GM18867 (cell line): ENCODE measurements around the gene FAM184A.

ENCODE experiments used
- ATAC-seq: cut with Tn5 transposase; IDR thresholded peaks from one replicate; pipeline ENCODE4 v1.9.1; 2021; ENCODE audit warnings: mild to moderate bottlenecking, moderate library complexity; ENCODE audit not compliant: unreplicated experiment

FAM184A gene

DNA sequence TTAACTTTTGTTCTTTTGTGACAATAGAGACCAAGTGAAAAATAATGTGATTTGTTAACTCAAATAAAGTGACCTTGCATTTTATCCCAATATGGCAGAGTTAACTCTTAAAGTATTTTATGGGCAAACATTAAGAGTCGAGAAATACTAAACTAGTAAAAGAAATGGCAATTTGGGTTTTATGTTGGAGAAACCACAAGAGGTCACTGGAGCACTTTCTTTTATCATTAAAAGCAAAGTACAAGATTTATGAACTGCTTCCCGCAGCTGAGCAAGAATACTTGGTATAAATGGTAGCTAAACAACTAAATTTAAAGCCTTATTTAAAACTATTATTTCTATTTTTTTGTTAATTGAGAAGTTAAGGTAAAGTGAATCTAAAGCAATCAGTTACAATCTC is 110.0 kb downstream of the FAM184A start:
- ATAC-seq = peak; percentile 55

DNA sequence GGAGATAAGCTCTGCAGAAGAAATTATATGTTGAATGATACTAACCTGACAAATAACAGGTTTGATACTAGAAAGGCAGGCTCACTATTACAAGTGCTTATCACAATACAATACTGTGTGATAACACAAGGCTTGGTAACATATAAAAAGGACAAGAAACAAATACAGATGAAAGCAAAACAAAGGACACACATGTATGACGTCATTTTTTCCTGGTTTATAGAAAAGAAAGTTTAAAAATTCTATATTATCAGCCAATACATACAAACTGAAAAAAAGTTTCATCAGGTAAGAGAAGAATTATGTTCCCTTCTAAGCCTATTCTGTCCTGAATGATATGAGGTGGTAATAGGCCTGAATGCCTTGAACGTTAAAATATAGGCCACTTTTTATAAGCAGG is 111.2 kb downstream of the FAM184A start:
- ATAC-seq = no peak

DNA sequence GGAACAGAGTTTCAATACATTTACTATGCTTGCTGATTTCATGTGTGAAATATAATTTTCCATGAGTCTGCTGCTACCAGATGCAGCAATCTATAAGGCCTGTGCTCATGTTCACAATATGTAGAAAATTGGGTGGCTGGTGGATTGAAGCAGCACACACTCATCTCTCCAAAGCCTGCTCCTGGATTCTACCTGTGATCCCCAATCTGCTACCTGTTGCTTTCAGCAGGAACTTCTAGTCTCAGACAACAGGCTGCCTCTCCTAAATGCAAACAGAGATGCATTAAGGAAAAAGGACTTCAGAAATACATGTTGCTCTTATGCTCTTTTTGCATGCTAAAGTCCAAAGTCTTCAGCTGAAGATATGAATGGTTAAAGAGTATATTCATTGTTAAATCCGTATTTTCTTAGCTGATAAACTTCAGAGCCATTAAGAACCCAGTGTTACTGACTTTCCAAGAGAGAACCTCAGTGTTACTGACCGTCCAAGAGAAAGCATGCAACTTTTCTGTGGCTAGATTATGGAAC is 112.6 kb downstream of the FAM184A start:
- ATAC-seq = no peak

DNA sequence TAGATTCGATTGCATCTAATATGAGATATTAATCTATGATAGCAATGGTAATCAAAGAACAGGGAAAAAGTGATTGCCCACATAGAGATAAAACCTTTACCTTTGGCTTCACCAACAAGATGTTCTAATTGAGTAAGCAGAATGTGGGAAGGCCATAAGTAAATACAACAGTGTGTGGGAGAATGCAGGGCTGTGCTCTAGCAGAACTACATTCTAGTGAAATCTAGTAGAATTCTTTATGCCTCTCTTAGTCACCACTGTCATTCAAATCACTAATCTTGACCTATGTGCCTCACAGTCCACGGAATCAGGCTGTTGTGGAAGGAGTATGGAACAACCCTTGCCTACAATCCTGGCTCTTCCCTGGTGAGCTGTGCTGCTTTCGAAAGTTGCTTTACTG is 113.1 kb downstream of the FAM184A start:
- ATAC-seq = no peak

DNA sequence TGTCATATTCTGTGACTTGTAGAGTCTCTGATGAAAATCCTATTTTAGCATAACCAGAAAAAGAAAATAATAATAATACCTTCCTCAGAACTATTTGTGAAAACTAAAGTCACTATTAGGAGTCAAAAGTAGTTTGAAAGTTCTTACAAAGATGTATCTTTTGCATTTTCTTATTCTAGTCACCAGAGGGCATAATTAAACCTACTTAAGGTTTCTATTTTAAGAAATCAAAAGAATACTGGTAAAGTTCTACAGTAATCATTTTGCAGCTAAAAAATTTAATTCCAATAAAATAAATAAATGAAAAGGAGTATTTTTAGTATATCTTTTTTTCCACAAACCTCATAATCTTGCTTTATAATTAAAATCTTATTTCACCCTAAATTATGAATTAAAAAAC is 115.5 kb downstream of the FAM184A start:
- ATAC-seq = no peak

DNA sequence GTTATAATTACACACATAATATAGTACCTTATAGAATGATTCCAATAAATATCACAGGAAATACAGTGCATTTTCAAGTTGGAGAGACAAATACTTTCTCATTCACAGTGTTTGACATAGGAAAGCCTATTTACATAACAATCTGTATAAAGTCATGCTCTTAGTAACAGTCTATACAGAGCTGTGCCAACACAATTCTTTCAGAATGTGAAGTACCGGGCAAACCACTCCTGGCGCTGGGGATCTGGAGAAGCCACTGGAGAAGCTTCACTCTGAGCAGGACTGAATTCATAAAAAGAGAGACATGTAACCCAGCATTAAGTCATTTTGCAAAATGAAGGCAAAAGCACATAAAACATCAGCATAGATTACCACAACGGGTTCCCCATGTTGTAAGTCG is 118.6 kb downstream of the FAM184A start:
- ATAC-seq = no peak

DNA sequence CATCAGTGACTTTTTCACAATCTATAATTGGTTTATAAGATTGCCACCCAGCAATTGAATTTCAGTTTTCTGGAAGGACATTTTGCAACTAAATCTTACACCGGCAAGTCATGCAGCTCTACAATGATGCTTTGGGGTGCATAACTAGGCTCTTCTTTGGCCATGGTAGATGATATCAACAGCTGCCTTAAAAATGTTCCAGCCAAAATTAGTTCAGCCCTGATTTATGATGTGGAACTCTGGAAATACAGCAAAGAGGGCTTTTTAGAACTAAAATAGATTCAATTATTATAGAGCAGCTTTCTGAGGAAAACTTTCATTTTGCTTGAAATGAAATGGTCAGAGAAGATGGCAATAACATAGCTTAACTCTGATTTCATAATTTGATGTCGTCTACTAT is 125.1 kb downstream of the FAM184A start:
- ATAC-seq = no peak

DNA sequence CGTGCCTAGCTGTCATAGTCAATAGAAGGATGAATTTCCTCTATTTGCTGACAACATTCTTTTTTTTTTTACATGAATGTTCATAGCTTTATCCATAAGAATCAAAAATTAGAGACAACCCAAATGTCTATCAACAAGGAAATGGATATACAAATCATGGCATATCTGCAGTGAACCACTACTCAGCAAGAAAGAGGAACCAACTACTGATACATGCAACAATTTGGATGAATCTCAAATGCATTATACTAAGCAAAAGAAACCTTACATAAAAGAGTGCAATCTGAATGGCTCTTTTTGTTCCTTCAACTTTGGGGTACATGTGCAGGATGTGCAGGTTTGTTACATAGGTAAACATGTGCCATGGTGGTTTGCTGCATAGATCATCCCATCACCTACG is 125.8 kb downstream of the FAM184A start:
- no peak for ATAC-seq

DNA sequence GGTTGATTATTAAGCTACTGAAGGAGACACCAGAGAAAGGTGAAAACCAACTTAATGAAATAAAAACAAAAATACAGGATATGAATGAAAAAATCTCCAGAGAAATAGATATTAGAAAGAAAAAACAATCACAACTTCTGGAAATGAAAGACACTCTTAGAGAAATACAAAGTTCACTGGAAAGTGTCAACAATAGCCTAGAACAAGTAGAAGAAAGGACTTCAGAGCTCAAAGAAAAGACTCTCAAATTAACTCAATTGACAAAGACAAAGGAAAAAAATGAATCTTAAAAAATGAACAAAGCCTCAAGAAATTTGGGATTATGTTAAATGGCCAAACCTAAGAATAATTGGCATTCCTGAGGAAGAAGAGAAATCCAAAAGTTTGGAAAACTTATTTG is 133.2 kb downstream of the FAM184A start:
- no peak for ATAC-seq

DNA sequence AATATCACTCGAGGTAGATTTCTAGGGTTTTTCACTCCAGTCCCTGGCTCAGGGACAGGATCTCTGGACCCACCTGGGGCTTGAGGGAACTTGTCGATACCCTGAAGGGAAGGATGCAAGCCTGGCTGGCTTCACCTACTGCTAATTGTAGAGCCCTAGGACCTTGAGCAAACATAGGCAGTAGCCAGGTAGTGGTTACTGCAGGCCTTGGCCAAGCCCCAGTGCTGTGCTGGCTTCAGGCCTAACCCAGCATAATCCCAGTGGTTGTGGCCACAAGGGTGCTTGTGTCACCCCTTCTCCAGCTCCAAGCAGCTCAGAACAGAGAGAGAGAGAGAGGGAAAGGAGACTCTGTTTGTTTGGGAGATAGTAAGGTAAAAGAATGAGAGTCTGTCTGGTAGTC is 137.7 kb downstream of the FAM184A start:
- no peak for ATAC-seq

DNA sequence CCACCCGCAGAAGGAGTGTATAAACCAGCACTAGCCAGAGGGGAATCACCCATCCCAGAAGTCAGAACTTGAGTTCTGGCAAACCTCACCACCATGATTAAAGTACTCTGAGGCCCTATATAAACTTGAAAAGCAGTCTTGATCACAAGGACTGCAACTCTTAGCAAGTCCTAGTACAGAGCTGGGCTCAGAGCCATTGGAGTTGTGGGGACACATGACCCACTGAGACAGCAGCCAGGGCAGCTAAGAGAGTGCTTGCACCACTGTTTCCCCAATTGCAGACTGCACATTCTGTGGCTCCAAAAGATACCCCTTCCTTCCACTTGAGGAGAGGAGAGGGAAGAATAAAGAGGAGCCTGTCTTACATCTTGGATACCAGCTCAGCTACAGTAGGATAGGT is 138.8 kb downstream of the FAM184A start:
- no peak for ATAC-seq

DNA sequence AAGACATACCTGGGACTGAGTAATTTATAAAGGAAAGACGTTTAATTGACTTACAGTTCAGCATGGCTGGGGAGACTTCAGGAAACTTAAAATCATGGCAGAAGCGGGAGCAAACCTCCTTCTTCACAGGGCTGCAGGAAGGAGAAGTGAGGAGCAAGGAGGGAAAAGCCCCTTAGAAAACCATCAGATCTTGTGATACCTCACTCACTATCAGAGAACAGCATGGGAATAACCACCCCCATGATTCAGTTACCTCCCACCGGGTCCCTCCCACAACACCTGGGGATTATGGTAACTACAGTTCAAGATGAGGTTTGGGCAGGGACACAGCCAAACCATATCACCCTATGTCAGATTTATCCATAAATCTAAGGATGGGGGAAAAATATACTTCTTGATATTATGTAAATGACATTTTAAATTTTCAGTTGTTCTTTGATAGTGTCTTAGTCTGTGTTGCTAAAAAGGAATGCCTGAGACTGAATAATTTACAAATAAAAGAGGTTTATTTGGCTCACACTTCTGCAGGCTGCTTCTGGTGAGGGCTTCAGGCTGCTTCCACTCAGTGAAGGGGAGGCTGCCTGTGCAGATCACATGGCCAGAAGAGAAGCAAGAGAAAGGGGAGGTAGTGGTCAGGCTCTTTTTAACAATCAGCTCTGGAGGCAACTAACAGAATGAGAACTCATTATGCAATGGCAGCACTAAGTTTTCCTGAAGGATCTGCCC is 142.3 kb downstream of the FAM184A start:
- ATAC-seq = no peak

DNA sequence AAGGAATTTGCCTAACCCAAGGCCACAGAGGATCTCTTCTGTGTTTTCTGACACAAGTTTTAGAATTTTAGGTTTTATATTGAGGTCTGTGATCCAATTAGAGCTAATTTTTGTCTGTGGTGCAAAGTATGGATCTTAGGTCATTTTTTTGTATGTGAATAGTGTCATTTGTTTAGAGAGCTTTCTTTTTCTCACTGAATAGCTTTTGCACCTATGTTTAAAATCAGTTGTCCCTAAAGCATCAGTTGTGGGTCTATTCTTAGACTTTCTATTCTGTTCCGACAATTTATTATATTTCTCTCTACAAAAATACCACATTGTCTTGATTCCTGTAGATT is 143.2 kb downstream of the FAM184A start:
- ATAC-seq = peak; percentile 8

DNA sequence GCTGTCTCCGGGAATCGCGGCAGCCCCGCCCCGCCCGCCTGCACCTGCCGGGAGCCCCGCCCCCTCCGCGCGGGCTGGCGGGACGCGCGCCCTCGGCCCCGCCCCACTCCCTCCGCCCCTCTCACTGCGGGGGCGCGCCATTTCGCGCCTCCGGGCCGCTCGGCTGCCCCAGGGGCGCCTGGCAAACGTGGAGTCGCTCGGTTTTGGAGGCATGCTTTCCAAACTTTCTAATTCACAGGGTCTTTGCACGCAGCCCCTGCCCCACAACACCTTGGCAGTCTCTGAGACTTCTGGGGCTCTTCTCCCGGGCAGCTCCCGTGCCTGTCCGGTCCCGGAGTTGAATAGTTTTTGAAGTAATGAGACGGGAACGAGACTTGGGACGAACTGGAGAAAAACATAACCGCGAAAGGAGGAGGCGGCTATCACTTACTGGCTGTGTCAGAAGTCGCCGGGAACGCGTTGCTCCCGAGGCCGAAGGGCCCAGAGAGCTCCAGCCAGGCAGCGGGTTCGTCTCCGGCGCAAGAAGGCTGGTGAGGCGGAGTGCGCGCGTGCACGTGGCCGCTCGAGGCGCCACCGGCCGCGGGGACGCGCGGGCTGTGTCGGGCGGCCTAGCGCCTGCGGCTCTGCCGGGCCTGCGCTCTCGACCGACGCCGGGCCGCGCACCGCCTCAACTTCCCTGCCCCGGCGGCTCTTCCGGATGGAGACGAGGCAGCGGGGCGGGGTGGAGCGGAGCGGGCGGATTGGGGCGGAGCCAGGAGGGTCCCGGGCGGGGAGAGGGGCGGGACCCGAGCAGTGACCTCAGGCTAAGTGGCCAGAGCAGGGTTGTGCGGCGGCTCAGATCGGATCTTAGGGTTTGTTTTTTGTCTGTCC is 143.8 kb downstream of the FAM184A start, which contains the start of gene MCM9:
Gene MCM9, minus strand, starts transcription at position 699 of the 870 bp plus-strand sequence. CDS start 3,436 bp downstream, outside the sequence.
- peak; percentile 97 for ATAC-seq

DNA sequence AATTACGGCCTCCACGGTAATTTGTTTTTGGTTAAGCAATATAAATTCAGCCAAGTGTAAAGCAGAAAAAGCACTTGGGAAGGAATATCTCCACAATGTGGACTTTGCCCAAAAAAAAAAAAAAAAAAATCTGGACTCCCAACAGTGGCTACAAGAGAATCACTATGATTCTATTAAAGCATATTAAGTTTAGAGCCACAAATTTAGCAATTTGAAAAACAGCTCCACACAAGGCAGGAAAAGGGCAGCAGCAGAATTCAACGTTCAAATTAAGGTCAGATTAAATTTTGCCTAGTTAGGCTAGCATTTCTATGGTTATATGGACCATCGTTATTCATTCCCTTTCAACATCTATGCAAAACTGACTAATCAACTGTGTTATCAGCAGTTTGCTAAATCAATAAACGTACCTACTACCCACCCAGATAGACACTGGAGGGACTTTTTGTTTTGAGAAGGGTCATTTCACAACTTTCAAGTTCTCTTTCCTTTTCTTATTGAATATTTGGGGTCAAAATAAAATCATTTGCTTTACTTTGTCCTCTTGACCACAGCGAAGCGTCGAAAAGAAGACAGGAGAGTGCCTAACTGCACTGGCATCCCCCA is 144.5 kb downstream of the FAM184A start:
- ATAC-seq = peak; percentile 0

DNA sequence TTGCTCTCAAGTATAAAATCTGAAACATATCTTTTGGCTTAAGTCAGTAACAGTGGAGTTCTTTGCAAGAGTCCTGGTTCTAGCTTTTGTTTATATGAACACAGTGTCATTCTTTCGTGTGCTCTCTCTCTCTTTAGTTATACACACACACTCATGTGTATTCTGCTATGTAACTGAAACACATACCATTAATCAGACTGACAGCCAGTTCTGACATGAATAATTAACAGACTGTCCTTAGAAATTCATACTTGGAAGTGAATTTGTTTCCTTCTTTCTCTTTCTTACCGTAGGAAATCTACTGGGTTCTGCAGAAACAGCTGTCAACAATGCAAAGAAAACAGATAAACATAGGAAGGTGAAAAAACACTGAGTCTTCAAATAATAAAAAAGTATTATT is 146.0 kb downstream of the FAM184A start:
- ATAC-seq = no peak

DNA sequence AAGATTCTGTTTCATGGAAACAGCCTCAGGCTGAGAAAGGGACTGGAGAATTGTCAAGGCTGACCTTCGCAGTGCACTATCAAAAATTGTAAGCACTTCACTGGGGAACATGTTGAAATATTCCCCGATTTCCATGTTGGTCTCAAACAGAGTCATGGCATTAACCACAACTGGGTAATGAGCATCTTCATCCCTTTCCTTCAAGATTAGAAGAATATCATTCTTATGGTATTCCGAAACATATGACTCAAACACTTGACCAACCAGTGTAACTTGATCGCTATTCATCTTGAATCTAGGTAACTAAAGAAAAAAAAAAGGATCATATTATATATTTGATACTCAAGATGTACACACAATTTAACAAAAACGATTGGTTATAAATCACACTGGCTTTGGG is 147.0 kb downstream of the FAM184A start:
- no peak for ATAC-seq

DNA sequence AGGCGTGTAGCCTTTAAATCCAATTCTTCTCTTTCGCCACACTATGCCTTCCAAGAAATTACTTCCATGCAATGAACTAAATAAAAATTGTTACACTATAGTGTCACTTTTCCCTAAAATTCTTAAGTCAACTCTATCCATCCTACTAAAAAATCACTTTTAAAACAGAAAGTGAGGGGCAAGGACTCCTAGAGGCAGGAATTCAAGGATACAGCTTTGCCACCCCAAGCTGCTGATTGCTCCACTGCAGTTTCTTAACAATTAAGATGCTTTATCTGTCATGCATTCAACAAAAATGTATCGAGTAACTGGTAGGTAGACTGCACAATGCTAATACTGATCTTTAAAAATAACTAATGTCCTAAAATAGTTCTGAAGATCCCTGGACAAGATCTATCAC is 147.8 kb downstream of the FAM184A start:
- no peak for ATAC-seq

DNA sequence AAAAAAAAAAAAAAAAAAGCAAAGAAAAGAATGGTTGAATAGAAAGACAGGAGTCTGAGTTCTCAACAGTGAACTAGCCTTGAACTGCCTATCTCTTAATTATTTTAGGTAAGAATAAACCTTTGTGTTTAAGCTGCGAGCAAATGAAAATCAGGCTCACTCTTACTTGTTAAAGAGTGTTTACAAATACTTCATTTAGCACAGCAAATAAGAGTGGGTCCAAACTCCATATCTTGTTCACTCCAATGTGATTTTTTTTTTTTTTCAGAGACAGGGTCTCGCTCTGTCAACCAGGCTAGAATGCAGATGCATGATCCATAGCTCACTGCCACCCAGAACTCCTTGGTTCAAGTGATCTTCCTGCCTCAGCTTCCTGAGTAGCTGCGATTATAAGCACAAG is 155.4 kb downstream of the FAM184A start:
- no peak for ATAC-seq

DNA sequence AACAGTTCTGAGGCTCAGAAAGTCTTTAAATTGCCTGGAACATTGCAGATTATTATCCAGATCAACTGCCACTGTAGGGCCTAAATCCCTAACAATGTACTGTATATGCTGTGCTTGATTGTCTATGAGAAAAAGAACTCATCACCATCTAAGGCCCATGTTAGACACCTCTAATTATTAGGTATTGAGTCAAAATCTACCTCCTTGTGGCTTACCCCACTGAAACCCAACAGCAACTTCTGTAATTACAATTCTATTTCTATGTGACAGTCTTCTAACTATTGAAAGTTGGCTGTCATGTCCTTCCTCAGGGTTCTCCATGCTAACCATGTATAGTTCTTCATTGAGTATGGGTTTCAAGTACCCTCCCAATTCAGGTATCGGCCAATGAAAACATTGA is 157.4 kb downstream of the FAM184A start:
- no peak for ATAC-seq

DNA sequence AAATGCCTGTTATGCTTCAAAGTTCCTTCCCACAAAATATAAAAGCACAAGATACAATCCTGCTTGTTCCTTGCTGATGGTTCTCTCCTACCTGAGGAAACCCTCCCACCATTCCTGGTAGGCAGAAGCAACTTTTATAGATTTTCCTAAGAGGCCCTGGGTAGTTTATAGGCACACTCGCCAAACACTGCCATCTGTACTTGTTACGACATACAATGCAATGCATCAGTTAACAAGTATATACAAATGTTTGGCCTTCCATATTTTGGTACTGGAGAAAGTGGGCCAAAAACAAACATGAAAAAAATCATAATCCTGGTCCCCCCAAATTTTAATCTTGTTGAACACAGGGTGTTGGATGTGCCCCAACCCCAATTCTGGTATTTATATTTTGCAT is 160.1 kb downstream of the FAM184A start:
- ATAC-seq = no peak
